Midbrain (tissue), 1 donor: ENCODE results near the gene ADCY3.
A peak's percentile ranks its signal among the peaks of the same experiment; 100 is the strongest.

Experiments
- DNase-seq: peaks from one replicate; lab custom pipeline; 2025; lab: John Stamatoyannopoulos, UW

The ADCY3 gene

DNA sequence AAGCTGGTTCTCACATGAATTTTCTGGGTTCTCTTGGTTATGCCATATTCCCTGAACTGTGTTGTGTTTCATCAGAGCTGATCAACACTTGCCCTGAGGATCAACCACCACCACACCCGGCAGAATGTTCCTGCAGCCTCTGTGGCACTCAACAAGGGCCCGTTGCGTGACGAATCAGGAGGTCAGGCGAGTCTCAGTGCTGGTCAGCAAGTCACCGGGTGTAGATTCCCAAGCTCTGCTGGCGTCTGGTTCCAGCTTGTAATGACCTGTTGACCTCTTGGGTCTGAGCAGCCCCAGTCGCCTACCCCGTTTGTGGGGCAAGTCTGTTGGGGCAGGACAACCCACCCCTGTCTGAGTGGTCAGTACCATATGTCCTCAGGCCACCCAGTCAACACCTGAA lies 46.0 kb downstream of the ADCY3 start:
- no peak for DNase-seq

DNA sequence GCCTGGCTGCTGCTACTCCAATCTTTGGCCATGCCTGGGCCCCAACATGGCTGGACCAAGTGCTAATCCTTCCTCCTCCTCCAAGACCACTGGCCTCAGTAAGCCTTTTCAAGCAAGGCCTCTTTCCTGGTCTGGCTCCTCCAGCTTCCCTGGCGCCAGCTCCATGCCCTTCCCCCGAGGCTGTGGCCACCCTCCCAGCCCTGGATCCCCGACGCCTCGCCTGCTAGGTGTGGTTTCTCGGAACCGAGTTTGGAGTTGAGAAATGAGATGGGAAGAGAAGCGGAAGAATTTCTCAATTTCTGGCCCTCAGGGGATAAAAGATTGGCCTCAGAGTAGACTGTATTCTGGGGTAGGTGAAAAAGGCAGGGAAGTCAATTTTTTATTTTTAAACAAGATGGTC lies 46.4 kb downstream of the ADCY3 start:
- no peak for DNase-seq

DNA sequence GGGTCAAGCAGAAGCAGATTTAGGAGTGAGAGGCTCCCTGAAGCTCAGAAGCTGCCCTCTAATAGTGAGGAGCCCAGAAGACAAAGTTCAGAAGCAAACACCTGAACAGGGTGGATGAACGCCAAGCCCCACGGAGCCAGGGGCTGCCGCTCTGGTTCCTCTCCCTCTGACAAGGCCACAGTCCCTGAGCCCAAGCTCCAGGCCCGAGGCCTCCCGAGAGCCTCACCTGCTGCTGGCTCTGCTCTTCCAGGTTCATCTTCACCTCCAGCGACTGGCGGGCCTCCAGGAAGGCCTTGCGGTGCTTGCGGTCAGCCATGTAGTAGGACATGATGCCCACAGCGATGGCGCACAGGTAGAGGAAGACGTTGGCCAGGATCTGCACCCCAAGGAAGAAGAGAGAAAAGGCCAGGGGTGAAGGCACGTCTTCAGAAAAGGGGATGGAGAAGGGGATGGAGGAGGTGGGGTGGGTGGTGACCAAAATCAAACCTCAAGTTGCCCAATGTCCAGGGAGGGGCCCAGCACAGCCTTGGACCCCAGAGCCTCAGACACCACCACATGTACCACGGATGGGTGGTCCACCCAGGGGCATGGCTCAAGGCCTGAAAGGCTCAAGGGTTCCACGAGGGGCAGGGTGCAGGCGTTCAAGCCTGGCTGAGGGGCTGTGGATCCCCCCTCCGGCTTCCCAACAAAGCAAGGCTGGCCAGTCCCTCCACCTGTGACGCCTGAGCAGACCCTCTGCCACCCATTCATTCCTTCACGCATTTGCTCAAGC lies 47.5 kb downstream of the ADCY3 start:
- no peak for DNase-seq

DNA sequence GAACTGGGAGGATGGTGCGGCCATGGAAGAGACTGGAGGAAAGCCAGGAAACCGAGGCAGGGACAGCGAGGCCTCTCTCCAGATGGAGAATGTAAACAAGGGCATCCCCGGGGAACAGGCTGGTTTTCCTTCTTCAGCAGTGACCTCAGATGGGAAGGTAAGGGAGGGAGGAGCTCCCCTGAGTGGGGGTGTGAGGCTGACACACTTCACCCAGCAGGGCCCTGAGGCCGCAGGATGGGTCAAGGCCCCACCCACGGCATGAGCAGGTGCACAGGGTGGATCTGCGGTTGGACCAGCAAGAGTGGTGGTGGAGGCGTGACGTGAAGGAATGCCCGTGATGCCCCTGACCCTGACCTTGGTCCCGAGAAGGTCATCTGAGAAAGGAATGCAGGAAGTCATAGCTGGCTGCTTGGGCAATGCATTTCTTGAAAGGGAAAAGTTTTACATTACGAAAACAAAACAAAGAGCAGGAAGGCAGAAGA lies 48.1 kb downstream of the ADCY3 start:
- peak; percentile 20 for DNase-seq

- DNase-seq = no peak
Observed at GRCh38 chr2:24870891-24871705, 48.9 kb downstream of the ADCY3 start.

DNA sequence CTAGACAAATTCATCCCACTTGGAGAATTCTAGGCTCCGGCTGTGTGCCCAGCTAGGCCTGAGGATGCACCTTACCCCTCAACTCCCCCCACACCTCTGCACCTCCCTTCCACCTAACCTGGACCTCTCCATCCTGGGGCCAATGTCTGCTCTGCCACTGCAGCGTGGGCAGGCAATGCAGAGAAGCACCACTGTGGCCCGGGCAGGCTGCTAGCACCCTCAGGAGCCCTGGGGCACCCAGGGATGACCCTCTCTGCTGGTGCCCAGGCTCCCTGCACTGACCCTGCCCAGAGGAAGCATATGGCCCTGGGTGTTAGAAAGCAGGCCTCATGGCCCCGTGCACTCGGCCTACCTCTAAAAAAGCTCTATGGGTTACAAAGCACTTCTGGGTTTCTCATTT lies 49.6 kb downstream of the ADCY3 start:
- DNase-seq = no peak

DNA sequence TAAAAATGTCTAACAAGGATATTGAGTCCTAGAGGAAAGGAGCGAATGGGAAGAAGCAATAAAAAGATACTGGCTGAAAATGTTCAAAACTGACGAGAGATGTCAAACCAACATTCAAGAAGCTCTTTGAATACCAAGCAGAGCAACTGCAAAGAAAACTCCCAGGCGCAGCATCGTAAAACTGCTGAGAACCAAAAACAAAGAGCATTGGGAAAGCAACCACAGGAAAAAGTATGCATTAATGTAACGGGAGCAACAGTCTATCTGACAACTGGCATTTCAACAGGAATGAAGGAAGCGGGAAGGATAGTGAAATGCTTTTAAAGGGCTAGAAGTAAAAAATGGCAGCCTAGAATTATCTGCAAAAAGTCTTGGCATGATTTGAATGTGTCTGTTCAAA lies 53.1 kb downstream of the ADCY3 start:
- DNase-seq = no peak

GRCh38 chr2:24863641-24864040 lies 56.4 kb downstream of the ADCY3 start:
- DNase-seq = no peak

DNA sequence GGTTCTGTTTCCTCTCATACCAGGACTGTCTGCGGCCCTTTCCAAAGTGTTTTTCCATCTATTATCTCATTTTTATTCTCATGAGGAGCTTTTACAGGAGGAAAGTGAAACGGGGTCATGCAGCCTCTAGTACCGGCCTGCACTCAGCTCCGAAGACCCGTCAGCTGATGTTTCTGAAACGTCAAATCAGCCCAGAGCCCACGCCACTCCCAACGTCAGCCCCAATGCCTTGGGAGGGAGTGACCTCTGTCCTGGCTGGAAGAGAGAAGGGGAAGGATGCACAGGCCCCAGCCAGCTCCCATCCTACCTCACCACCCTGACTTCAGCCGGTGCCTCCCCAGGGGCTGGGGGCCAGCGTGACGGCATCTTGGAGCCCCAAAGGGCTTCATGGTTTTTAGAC lies 58.5 kb downstream of the ADCY3 start:
- no peak for DNase-seq

- no peak for DNase-seq
Observed at GRCh38 chr2:24860631-24861030, 59.4 kb downstream of the ADCY3 start.

GRCh38 chr2:24859968-24860600 lies 60.0 kb downstream of the ADCY3 start:
- no peak for DNase-seq

DNA sequence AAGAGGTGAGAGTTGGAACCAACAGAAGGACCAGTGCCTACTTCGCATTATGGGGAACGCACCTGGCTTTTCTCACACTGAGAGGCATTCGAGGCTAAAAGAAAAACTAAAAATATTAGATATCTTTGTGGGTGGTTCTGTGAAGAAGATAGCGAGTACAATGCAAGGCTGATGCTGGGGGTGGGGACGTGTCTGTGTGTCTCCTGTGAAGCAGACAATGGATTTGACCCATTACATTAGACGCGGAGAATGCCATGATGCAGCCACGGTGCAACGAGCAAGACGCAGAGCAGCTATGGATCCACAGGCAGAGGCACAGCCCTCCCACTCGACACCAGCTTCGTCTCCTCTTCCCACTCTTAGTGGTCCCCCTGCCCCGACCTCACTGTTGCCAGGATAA lies 61.0 kb downstream of the ADCY3 start:
- DNase-seq = no peak

- DNase-seq = no peak
Observed at GRCh38 chr2:24857746-24858145, 62.3 kb downstream of the ADCY3 start.

DNA sequence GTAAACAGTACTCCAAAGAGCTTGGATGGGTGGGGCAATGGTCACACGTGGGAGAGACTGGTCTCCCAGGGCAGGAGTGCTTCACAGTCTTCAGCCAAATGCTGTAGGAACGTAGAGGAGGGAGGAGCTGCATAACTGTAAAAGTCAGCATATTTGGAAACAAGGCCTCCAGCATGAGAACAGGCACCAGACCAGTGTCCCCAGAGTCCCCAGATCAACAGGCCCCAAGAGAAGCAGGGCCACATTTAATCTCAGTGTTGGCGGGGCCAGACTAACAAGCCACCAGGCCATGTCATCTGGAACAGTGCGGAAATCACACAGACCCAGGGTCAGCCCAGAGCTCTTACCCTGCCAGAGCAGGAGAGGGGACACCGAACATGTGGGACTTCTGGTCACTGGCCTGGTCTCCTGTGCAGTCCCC lies 63.2 kb downstream of the ADCY3 start:
- DNase-seq = no peak

- no peak for DNase-seq
Observed at GRCh38 chr2:24855726-24856125, 64.3 kb downstream of the ADCY3 start.

DNA sequence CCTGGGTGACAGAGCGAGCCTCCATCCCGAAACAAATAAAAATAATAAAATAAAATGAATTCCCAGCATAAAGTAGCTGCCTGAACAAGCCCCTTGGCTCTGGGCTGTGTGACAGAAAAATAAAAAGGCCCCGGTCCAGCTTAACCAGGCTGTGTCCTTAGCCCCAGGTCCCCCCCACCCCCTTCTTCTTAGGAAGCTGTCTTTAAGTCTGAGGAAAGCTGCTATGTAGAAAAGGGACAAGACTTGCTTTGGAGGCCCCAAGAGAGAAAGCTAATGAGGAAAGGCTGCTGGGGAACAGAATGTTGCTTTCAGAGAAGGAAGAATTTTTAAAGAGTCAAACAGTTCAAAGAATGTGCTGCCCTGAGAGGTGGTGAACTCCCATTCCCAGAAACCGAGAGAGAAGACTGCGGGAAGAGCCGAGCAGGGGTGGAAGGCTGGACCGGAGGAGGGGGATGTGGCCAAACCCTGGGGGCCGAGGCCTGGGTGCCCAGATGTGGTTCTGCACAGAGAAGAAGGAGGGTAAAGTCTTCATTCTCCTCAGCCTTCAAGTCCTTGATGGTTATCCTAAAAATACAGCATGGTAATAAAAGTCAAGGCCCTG lies 64.9 kb downstream of the ADCY3 start:
- DNase-seq = no peak

GRCh38 chr2:24853996-24854395 lies 66.0 kb downstream of the ADCY3 start:
- DNase-seq = no peak

DNA sequence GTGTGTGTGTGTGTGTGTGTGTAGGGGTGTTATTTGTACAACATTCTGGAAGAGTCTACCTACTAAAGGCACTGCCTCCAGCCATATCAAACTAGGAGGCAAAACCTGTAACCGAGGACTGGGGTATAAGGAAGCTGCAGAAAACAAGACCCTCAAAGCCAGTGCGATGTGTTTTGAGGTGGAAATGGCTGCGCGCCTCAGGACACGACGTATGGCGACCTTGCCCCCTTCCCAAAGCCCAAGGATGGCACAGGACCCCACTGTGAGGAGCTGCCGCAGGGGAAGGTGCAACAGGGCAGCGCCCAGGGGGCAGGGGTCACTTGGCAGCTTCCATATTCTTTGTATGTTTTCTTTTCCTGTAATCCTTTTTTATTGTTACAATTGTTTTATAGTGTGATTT lies 67.0 kb downstream of the ADCY3 start:
- DNase-seq = no peak

GRCh38 chr2:24852431-24853020 lies 67.5 kb downstream of the ADCY3 start:
- no peak for DNase-seq

DNA sequence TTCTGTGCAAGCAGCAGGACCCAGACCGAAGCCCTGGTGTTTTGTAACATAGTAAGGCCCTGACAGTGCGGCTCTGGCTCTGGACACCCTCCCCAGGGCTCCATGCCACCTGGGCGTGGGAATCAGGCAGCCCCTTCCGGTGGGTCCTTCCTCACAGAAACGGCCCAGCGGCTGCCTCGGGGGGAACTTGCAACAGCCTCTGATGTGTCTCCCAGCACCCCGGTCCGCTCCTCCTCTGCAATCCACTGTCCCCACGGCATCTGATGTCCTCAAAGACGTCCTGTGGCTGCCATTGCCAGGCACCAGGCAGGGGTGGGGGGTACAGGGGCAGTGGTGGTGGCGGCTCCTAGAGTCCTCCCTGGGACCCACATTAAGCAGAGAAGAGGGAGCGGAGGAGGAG lies 68.0 kb downstream of the ADCY3 start:
- DNase-seq = no peak

DNA sequence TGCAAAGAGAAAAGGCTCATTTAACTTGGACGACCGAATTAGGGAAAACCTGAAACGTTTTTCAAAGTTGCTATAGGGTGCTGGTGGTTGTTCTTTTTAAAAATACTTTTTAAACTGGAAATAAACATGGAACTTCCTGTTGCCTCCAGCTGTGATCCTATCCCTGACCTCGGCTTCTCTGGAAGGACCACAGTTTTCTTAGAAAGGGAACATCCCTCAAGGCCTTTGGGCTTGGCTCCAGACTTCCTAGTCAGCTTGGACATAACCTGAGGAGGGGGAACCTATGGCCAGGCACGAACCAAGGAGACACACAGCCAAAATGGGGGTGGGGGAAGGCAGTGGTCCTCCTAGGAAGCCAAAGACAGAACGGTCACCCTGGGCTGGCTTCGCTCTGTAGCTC lies 69.1 kb downstream of the ADCY3 start:
- no peak for DNase-seq

DNA sequence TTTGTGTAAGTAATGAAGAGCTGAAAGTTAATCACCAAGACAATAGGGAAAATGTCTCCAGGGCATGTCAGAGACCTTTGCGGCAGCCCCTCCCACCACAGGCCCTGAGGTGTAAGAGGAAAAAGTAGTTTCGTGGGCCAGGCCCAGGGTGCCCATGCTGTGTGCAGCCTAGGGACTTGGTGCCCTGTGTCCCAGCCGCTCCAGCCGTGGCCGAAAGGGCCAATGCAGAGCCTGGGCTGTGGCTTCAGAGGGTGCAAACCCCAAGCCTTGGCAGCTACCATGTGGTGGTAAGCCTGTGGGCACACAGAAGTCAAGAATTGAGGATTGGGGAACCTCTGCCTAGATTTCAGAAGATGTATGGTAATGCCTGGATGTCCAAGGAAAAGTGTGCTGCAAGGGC lies 74.3 kb downstream of the ADCY3 start:
- DNase-seq = no peak
